ENCODE data around the gene STARD9. TPM values are rescaled to one million over a fixed set of nuclear protein-coding genes. Genes with fewer than 3 reads are reported as not detected.

Gene STARD9
- total and polyA plus RNA-seq, 9 of the 15 experiments (the other 6 are each of a cell fraction or from before 2014, with no cell fraction given): 0.45 to 6.0 (median 3.6) TPM

DNA sequence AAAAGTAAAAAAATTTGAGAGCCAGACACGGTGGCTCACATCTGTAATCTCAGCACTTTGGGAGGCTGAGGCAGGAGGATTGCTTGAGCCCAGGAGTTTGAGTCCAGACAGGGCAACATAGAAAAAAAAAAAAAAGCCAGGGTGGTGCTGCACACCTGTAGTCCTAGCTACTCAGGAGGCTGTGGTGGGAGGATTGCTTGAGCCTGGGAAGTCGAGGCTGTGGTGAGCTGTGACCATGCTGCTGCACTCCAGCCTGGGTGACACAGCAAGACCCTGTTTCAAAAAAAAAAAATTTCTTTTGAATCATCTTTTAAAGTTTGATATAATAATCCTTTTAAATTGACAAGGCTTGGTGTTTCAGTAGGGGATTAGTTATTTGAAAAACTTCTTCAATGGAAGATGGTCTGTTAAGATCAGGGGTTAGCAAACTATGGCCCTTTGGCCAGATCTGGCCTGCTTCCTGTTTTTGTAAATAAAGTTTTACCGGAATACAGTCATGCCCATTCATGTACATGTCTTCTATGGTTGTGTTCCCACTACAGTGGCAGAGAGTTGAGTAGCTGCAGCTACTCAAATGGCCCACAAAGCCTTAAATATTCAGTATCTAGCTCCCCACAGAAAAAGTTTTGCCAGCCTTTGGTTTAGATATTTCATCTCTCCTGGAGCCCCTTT is 132.6 kb downstream of the STARD9 start:
- no TSS peak for BruUV-seq (replicated peaks)
- ATAC-seq: no peak
- Histone ChIP-seq H2AFZ (ENCODE audit: low read depth, low read length) (no peak overlapping the region; the same call in 1 of the 2 replicates), H3K4me1 (replicated peaks in 1 of 2; ENCODE audit: control insufficient read depth in 2 of 2, insufficient read depth in 2 of 2, low read length in 2 of 2) (no peaks in the 10 kb centered on the region), H3K9me1 (ENCODE audit: control insufficient read depth, insufficient read depth, low read length) (no peaks in the 10 kb centered on the region), H3K27ac (ENCODE audit: extremely low read depth, low read depth, low read length) (no peak overlapping the region), H3K36me3 (ENCODE audit: control insufficient read depth, insufficient read depth, low read length) (no peaks in the 10 kb centered on the region), H3K27me3 (ENCODE audit: control insufficient read depth in 2 of 2, insufficient read depth in 2 of 2, low read length in 2 of 2) (no peaks in the 10 kb centered on the region), H4K20me1 (replicated peaks; ENCODE audit: control insufficient read depth, insufficient read depth, low read length) (no peaks in the 10 kb centered on the region), H3K9ac (ENCODE audit: insufficient read depth in 1 of 2, low read depth in 2 of 2, low read length in 2 of 2) (no peak overlapping the region), H3K79me2 (ENCODE audit: control insufficient read depth, insufficient read depth, low read length) (no peaks in the 10 kb centered on the region), H3K9me3 (replicated peaks; ENCODE audit: control insufficient read depth, insufficient read depth, low read depth, low read length) (no peaks in the 10 kb centered on the region), H3K4me2 (ENCODE audit: insufficient read depth, low read length) (no peak overlapping the region), H3K4me3 (no peak overlapping the region)
- DNase-seq (ENCODE audit: extremely low read depth in 1 of 4, low spot score in 3 of 4): no peak
- WGBS (ENCODE audit: insufficient coverage, low coverage, missing lambda C conversion rate): 43% methylated on average over 3 of the region's 3 CpGs
- ChIA-PET POLR2A (interaction anchor here (0.6 kb wide), 1 partner anchor 219 kb away, joined by 4 read pairs; no protein-coding TSS in a partner anchor), CTCF (ENCODE audit: low intra/inter-chr PET ratio) (interaction anchor here (1.1 kb wide), 1 partner anchor 490 kb away, joined by 3 read pairs; no protein-coding TSS in a partner anchor)
- intact Hi-C loops (cut with micrococcal nuclease): loop anchor here (10.0 kb wide), 1 partner anchor 577 kb away; no protein-coding TSS in a partner anchor
- no peak for FAIRE-seq
- in situ Hi-C loops (cut with MboI): no loop called here
- no peak for TF ChIP-seq TFAM (CRISPR knock-in tag; conservative IDR thresholded peaks at IDR 0.05)
- no peak for TF ChIP-seq NFRKB (IDR thresholded peaks at IDR 0.05; ENCODE audit: low read depth)
- TF ChIP-seq, protein P1, sequence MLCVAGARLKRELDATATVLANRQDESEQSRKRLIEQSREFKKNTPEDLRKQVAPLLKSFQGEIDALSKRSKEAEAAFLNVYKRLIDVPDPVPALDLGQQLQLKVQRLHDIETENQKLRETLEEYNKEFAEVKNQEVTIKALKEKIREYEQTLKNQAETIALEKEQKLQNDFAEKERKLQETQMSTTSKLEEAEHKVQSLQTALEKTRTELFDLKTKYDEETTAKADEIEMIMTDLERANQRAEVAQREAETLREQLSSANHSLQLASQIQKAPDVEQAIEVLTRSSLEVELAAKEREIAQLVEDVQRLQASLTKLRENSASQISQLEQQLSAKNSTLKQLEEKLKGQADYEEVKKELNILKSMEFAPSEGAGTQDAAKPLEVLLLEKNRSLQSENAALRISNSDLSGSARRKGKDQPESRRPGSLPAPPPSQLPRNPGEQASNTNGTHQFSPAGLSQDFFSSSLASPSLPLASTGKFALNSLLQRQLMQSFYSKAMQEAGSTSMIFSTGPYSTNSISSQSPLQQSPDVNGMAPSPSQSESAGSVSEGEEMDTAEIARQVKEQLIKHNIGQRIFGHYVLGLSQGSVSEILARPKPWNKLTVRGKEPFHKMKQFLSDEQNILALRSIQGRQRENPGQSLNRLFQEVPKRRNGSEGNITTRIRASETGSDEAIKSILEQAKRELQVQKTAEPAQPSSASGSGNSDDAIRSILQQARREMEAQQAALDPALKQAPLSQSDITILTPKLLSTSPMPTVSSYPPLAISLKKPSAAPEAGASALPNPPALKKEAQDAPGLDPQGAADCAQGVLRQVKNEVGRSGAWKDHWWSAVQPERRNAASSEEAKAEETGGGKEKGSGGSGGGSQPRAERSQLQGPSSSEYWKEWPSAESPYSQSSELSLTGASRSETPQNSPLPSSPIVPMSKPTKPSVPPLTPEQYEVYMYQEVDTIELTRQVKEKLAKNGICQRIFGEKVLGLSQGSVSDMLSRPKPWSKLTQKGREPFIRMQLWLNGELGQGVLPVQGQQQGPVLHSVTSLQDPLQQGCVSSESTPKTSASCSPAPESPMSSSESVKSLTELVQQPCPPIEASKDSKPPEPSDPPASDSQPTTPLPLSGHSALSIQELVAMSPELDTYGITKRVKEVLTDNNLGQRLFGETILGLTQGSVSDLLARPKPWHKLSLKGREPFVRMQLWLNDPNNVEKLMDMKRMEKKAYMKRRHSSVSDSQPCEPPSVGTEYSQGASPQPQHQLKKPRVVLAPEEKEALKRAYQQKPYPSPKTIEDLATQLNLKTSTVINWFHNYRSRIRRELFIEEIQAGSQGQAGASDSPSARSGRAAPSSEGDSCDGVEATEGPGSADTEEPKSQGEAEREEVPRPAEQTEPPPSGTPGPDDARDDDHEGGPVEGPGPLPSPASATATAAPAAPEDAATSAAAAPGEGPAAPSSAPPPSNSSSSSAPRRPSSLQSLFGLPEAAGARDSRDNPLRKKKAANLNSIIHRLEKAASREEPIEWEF (CRISPR knock-in tag; IDR thresholded peaks at IDR 0.05): no peak
- no peak for TF ChIP-seq RAD51 (IDR thresholded peaks at IDR 0.05; ENCODE audit: borderline replicate concordance, low read depth)
- TF ChIP-seq, protein P2, sequence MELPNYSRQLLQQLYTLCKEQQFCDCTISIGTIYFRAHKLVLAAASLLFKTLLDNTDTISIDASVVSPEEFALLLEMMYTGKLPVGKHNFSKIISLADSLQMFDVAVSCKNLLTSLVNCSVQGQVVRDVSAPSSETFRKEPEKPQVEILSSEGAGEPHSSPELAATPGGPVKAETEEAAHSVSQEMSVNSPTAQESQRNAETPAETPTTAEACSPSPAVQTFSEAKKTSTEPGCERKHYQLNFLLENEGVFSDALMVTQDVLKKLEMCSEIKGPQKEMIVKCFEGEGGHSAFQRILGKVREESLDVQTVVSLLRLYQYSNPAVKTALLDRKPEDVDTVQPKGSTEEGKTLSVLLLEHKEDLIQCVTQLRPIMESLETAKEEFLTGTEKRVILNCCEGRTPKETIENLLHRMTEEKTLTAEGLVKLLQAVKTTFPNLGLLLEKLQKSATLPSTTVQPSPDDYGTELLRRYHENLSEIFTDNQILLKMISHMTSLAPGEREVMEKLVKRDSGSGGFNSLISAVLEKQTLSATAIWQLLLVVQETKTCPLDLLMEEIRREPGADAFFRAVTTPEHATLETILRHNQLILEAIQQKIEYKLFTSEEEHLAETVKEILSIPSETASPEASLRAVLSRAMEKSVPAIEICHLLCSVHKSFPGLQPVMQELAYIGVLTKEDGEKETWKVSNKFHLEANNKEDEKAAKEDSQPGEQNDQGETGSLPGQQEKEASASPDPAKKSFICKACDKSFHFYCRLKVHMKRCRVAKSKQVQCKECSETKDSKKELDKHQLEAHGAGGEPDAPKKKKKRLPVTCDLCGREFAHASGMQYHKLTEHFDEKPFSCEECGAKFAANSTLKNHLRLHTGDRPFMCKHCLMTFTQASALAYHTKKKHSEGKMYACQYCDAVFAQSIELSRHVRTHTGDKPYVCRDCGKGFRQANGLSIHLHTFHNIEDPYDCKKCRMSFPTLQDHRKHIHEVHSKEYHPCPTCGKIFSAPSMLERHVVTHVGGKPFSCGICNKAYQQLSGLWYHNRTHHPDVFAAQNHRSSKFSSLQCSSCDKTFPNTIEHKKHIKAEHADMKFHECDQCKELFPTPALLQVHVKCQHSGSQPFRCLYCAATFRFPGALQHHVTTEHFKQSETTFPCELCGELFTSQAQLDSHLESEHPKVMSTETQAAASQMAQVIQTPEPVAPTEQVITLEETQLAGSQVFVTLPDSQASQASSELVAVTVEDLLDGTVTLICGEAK (IDR thresholded peaks at IDR 0.05): peak; percentile 94
- TF ChIP-seq, protein P2 (CRISPR knock-in tag; IDR thresholded peaks at IDR 0.05): peak; percentile 89
